ENCODE data around the gene GLMP.

GLMP gene

DNA sequence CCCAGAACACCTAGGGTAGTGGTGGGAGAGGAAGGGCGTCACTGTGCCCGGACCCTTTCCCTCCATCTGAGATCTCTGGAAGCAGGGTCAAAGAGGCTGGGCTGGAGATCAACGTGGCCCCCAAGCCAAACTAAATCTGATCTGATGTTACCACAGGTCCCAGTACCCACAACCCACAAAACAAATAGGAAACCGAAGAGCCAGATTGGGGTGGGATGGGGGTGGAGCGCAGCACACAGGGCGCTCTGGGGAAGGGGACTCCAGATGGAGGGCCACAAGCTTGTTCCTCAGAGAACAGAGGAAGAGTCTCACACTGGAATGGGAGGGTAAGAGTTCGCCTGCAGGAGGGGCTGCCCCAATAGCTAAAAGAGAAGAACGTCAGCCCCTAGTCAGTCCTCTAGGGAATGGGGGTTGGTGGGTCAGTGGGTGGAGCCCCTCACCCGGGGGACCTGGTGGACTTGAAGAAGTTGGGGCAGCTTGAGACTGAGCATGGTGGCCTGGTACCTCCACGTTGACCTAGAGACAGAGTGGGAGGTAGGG lies 49.2 kb downstream of the GLMP start:
- peaks cover 32% of the 10 kb centered on the region for H3K4me1 ChIP-seq (ENCODE audit: control insufficient read depth, insufficient read depth, low read length)
- H3K4me3 ChIP-seq (ENCODE audit: low read length): no peak overlapping the region
- no peaks in the 10 kb centered on the region for H3K9me3 ChIP-seq (ENCODE audit: control insufficient read depth, low read length)
- H3K36me3 ChIP-seq (ENCODE audit: control insufficient read depth, insufficient read depth, low read length): peaks cover 11% of the 10 kb centered on the region
- H3K9ac ChIP-seq (ENCODE audit: low read length): peak overlapping the region; percentile 47
- H3K27me3 ChIP-seq (ENCODE audit: control insufficient read depth, insufficient read depth, low read length): peaks cover 27% of the 10 kb centered on the region

DNA sequence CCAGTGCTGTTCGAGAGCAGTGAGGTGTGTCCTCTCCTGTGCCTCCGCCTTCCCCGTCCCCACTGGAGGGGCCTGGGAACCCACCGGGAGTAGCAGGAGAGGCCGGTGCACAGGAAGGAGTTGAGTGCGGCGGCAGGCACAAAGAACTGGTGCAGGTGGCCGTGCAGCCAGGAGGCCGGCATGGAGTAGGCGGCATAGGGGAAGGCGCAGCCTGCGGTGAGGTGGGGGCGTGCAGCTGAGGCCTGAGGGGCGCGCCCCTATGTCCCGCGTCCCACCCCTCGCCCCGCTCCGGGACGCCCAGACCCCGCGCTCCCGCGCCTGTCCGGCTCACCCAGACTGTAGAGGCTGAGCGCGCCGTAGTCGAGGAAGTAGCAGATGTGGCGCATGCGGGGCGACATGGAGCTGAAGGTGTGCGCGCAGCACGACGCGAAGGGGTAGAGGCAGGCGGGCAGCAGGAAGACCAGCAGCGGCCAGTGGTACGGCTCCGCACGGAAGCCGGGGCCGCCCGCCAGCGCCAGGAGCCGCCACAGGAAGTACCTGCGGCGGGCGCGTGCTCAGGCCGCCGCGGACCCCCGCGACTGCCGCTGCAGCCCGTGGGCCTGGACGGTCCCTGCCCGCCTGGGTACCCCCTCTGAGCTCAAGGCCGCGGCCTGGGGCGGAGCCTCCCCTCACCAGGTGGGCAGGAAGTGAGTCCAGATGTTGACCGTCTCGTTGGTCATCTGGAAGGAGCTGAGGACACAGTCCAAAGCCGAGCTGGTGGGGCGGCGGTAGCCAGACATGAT lies 49.8 kb downstream of the GLMP start:
- no peaks in the 10 kb centered on the region for H3K9me3 ChIP-seq (ENCODE audit: control insufficient read depth, low read length)
- H3K4me3 ChIP-seq (ENCODE audit: low read length): no peak overlapping the region
- H3K36me3 ChIP-seq (ENCODE audit: control insufficient read depth, insufficient read depth, low read length): peaks cover 4% of the 10 kb centered on the region
- H3K27me3 ChIP-seq (ENCODE audit: control insufficient read depth, insufficient read depth, low read length): peaks cover 27% of the 10 kb centered on the region
- peaks cover 32% of the 10 kb centered on the region for H3K4me1 ChIP-seq (ENCODE audit: control insufficient read depth, insufficient read depth, low read length)
- H3K9ac ChIP-seq (ENCODE audit: low read length): peak overlapping the region; percentile 47

DNA sequence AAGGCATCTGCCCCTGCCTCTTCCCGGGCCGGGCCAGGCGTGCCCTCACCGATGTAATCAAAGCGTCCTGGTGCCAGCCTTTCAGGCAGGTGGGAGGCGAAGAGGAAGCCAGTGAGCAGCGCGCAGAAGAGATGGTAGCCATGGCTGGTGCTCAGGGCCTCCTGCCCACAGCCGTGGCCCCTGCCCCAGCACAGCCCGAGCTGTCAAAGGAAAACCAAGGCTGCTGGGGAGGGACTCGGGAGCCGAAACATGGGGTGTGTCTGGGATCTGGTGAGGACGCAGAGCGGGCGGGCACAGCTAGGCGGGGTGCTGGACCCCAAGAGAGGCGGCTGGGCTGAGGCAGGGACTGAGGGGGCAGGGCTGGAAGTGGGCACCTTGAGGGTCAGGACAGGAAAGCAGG lies 50.8 kb downstream of the GLMP start:
- Histone ChIP-seq H3K4me3 (ENCODE audit: low read length) (no peak overlapping the region), H3K36me3 (ENCODE audit: control insufficient read depth, insufficient read depth, low read length) (no peaks in the 10 kb centered on the region), H3K9me3 (ENCODE audit: control insufficient read depth, low read length) (no peaks in the 10 kb centered on the region), H3K27me3 (ENCODE audit: control insufficient read depth, insufficient read depth, low read length) (peaks cover 27% of the 10 kb centered on the region), H3K9ac (ENCODE audit: low read length) (peak overlapping the region; percentile 47), H3K4me1 (ENCODE audit: control insufficient read depth, insufficient read depth, low read length) (peaks cover 32% of the 10 kb centered on the region)

DNA sequence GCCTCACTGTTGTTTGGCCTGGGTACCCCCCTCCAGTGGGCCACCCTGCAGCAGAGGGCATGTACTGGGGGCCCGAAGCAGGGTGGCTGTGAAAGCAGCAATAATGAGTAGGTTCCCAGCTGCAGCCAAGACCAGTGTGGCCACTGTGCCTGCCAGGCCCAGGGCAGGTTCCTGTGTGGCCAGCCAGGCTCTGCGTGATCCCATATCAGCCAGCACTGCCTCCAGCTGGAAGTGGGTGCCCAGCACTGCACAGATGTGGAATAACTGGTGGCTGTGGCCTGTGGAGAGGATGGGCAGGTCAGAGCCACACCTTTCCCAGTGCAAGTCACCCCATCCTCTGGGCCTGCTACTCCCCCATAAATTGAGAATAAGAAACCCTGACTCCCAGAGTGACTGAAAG lies 51.4 kb downstream of the GLMP start:
- no peak overlapping the region for H3K9ac ChIP-seq (ENCODE audit: low read length)
- peaks cover 32% of the 10 kb centered on the region for H3K4me1 ChIP-seq (ENCODE audit: control insufficient read depth, insufficient read depth, low read length)
- no peaks in the 10 kb centered on the region for H3K9me3 ChIP-seq (ENCODE audit: control insufficient read depth, low read length)
- no peaks in the 10 kb centered on the region for H3K36me3 ChIP-seq (ENCODE audit: control insufficient read depth, insufficient read depth, low read length)
- peaks cover 27% of the 10 kb centered on the region for H3K27me3 ChIP-seq (ENCODE audit: control insufficient read depth, insufficient read depth, low read length)
- H3K4me3 ChIP-seq (ENCODE audit: low read length): no peak overlapping the region

DNA sequence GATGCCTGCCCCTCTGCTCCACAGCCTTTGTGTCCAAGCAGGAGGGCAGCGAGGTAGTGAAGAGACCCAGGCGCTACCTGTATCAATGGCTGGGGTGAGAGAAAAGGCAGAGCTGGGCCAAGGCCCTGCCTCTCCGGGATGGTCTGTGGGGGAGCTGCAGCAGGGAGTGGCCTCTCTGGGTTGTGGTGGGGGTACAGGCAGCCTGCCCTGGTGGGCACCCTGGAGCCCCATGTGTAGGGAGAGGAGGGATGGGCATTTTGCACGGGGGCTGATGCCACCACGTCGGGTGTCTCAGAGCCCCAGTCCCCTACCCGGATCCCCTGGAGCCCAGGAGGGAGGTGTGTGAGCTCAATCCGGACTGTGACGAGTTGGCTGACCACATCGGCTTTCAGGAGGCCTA lies 52.7 kb downstream of the GLMP start:
- H3K9ac ChIP-seq (ENCODE audit: low read length): no peak overlapping the region
- no peaks in the 10 kb centered on the region for H3K36me3 ChIP-seq (ENCODE audit: control insufficient read depth, insufficient read depth, low read length)

More for the DNA sequence above, 52.7 kb downstream of the GLMP start:
- peaks cover 27% of the 10 kb centered on the region for H3K27me3 ChIP-seq (ENCODE audit: control insufficient read depth, insufficient read depth, low read length)
- peaks cover 27% of the 10 kb centered on the region for H3K4me1 ChIP-seq (ENCODE audit: control insufficient read depth, insufficient read depth, low read length)
- H3K9me3 ChIP-seq (ENCODE audit: control insufficient read depth, low read length): no peaks in the 10 kb centered on the region
- H3K4me3 ChIP-seq (ENCODE audit: low read length): no peak overlapping the region
